RPMI7951 (cell line): Measurements from ENCODE around the gene TGIF2. TPM values are rescaled to one million over a fixed set of nuclear protein-coding genes. Genes with fewer than 3 reads are reported as not detected.
"Not testable (repeated sequence)": the region's sequence is repeated elsewhere in the genome, so short reads cannot be mapped to it uniquely, and the experiment has no call there.

ENCODE experiments used
- DNase-seq: peaks from one replicate; pipeline ENCODE4 v3.0.0-alpha.2; 2012; ENCODE audit warnings: low read depth
- total RNA-seq: library from RNA; depleted of rRNA; stranded (reverse); fragments of >200 nt; shearing (Covaris generic); gene quantifications from 2 replicates; pipeline ENCODE4 v1.2.3, GENCODE V29; 2014

The TGIF2 gene
- total RNA-seq, 1 experiment from 2014 or later: 18.3 TPM

DNA sequence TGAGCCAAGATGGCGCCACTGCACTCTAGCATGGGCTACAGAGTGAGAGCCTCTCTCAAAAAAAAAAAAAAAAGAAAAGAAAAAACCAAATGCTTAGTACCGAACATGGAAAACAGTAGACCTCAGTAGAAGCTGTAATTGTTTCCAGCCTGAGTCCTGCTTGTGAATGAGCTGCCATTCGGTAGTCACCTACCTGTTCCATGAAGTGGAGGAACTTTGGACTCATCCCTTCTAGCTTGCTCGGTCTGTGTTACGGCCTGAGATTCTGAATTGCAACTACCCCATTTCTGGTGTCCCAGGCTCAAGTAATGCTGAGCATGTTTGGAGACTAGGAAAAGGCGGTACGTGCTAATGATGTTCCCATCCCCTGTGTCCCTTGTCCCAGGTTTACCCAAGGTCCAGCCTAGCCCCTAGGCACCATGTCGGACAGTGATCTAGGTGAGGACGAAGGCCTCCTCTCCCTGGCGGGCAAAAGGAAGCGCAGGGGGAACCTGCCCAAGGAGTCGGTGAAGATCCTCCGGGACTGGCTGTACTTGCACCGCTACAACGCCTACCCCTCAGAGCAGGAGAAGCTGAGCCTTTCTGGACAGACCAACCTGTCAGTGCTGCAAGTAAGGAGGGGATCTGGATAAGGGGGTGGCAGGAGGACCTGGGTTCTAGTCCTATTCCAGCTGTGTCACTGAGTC lies 5.1 kb downstream of the TGIF2 start:
- DNase-seq: no peak

DNA sequence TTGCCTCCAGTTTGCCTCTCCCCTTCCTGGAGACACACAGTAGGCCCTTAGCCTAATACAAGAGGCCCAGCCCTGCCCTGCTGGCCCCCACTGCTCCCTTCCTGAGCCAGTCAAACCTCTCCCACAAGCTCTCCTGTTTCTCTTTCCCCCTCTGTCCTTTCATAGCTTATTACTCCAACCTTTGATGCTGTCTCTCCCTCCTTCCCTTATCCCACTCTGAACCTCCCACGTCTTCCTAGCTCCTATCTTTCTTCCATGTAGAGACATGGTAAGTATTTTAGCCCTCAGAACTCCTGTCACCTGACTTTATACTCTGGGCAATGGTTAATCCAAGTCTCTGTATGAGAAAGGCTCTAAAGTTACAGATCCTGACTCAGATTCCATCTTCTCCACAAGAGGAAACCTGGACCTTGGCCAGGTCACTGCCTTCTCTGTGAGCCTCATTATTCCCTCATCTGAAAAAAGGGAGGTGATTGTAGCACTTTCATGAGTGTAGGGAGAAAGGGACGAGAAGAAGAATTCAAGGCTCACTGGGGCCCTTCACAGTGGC lies 6.7 kb downstream of the TGIF2 start:
- DNase-seq: peak; percentile 43

DNA sequence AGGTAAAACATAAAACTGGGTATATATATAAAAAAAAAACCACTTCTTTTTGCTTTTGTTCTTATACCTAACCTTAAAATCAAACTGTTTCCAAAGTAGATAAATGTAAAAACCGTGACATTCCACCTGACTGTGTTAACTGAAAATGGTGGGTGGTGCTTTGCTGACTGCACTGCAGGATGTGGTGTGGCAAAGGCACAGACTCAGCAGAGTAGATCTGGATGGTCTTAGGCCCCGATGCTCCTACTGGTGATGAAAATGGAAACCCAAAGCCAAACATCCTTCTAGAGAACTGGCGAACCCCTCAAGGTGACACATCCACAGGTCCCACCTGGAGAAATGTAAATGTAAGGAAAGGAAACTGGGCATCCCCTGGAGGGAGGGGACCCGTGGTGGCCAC lies 8.9 kb downstream of the TGIF2 start:
- no peak for DNase-seq

DNA sequence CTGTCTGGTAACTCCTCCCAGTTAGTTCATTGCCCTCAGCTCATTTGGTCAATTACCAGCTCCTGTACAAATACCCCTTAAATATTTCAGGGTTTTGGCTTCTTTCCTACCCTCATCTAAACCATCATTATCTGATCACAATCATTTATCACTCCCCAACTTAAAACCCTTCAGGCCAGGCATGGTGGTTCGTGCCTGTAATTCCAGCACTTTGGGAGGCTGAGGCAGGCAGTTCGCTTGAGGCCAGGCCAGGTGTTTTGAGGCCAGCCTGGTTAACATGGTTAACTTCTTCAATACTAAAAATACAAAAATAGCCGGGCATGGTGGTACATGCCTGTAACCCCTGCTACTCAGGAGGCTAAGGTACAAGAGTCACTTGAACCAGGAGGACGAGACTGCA lies 9.4 kb downstream of the TGIF2 start:
- DNase-seq: no peak

DNA sequence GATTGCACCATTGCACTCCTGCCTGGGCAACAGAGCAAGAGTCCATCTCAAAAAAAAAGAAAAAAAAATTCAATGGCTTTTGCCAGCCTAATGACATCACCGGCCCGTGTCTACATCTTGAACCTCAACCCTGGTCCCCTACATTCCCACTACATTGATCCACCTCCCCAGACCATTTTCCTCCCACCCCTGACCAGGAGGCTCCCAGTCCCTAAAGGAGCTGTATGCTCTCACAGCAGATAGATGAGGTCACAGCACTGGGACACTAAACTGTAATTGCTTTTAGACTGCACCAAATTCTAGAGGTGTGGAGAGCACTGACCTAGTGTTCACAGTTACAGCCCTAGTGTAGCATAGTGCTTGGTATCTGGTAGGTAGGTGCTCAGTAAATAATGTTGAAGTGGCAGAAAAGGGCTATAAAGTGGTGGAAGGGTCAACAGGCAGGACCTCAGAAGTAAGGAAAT lies 10.7 kb downstream of the TGIF2 start:
- DNase-seq: no peak

DNA sequence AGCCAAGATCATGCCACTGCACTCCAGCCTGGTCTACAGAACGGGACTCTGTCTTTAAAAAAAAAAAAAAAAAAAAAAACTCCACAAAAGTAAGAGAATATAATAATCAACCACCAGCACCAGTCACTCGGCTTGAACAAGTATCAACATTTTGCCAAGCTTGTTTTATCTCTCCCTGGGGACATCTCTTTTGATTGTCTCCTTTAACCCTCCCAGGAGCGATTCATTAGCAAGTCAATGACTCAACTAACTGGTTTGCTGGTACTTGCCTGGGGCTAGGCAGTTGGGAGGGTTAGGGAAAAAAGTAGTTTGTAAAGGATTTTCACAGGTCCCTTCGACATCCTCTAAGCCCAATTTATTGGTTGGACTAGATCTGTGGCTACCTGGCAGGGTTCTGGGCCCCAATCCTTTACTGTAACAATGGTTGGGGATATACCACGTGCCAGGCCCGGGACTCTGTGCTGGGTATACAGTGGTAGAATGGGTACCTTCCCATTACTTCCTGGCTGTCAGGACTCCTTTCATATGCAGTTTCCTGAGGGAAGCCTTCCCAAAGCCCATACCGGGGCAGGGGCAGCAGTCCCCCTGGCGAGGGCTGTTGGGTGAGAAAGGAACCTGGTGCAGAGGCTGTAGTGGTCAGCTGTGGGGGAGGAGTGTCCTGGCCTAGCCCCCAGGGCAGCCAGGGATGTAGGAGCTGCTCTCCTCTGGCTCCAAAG lies 12.2 kb downstream of the TGIF2 start:
- DNase-seq: peak; percentile 98

DNA sequence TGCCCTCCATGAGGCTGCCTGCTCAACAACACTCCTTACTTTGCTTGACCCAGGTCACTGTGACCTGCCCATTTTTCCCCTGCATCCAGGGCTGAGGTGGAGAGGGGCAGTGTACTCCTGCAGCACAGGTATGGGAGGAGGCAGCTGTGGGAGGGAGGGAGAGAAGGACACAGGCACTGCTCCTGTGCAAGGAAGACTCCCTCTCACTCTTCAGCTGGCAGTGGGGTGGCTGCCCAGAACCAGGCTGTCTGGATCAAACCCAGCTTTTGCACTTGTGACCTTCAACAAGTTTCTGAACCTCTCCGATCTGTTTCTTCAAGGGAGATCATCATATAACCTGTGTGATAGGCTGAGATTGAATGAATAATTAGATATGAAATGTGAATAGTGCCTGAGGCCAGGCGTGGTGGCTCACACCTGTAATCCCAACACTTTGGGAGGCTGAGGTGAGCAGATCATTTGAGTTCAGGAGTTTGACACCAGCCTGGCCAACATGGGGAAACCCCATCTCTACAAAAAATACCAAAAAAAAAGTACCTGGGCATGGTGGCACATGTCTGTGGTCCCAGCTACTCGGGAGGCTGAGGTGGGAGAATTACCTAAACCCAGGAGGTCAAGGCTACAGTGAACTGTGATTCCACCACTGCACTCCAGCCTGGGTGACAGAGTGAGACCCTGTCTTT lies 14.1 kb downstream of the TGIF2 start:
- no peak for DNase-seq

DNA sequence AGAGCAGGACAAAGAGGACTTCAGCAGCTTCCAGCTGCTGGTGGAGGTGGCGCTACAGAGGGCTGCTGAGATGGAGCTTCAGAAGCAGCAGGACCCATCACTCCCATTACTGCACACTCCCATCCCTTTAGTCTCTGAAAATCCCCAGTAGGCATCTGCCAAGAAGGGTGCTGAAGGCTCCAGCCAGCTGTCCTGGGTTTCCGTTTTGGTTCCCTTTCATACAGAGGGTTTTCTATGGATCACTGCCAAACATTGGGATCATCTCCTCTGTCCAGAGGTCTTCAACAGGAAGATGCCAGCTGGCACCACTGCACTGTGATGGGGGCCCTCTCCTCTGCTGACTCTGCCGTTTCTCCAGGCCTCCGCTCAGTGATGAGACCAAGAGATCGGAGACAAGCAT lies 17.9 kb downstream of the TGIF2 start:
- no peak for DNase-seq

DNA sequence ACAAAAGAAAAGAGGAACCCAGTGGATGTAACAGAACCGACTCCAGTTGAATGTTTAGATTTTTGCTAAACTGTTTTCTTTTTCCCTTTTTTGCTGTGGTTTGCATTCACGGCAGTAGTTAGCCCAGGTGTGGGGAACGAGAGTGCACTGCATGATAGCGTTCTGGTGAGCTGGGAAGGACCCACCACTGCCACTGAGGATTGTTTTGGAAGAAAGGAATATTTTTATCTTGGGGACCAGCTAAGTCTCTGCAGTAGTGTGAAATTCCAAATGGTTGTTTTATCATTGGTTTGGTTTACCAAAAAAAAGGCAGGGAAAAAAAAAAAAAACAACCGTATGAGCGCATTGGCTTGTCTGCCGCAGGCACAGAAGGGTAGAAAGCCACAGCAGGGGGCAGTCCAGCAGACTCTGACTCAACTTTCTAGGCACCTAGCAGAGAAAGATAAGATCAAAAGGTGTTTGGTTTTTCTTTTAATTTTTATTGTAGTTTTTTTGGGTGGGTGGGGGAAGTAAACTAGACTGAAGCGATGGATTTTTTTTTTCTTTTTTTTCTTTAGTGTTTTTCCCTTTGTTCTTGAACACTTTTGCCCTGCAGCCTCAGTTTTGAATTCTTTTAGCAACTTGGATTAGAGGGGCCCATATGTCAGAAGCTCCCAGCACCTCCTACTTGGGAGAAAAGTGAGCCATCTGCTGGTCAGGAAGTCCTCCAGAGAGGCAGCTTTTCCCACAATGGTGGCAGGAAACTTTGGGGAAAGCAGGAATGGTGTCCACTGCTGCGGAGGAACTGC lies 18.7 kb downstream of the TGIF2 start:
- peak; percentile 68 for DNase-seq

DNA sequence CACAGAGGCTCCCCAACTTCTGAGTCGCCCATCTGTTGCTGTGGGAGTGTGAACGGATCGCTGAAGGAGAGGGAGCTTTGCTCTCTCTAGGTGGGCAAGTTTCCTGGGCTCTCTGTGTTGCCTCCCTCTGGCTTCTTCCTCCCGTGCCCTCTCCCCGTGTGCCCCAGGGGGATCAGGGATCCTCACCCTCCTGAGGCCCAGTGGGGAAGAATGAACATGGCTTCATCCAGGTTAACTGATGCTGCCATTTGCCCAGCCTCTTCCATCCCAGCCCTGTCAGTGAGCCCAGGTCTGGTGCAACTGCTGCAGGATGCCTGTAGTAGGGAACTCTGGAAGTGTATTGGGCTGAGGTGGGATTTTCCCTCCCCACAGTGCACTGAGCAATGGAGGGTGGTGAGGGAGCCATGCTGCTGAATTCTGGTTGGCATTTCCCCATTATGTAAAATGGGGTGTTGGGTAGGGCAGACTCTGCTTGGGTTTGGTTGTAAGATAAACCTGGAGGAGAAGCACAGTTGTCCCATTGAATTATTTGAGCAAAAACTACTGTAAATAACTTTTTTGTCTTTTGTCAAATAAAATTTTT lies 20.0 kb downstream of the TGIF2 start:
- no peak for DNase-seq

DNA sequence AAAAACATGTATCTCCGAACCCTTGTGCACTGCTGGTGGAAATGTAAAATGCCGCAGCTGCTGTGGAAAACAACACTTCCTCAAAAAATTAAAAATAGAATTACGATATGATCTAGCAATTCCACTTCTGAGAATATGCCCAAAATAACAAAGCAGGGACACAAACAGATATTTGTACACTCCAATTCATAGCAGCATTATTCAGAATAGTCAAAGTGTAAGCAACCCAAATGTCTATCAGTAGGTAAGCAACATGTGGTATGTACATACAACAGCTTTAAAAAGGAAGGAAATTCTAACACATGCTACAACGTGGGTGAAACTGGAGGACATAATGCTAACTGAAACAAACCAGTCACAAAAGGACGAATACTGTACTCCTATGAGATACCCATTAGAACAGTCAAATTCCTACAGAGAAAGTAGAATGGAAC lies 26.5 kb downstream of the TGIF2 start:
- DNase-seq: no peak

DNA sequence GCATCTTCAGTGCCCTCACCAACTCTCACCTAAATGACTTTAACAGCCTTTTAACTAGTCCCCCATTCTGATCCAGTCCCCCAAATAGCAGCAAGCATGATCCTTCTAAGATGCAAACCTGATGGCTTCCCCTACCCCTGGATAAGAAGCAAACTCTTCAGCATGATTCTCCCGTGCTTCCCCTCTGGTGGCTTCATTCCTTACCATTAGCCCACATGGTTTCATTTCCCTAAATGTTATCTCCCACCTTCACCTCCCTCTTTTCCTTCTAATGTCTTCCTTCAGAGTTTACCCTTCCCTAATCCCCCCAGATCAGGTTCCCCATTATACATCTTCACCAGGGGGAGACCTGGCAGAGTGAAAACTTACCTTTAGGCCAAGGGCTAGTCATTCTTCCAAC lies 28.1 kb downstream of the TGIF2 start:
- no peak for DNase-seq

DNA sequence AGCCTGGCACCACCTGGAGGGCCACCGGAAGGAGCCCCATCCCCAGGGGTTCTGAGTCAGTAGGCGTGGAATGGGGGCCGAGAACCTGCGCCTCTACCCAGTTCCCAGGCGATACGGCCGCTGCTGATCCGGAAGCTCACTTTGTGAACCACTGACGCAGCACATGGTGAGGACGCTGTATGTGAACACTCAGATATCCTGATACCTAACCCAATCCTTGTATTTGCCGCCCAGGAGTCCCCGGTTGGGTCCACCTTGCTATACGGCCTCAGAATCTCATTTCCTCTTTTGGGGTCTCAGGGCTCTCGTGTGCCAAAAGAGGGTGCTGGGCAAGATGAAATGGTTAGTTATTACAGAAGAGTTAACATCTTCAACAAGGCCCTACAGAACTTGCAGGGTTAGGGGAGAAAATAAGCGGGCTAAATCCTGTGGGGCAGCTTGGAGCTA lies 31.6 kb downstream of the TGIF2 start:
- peak; percentile 70 for DNase-seq

DNA sequence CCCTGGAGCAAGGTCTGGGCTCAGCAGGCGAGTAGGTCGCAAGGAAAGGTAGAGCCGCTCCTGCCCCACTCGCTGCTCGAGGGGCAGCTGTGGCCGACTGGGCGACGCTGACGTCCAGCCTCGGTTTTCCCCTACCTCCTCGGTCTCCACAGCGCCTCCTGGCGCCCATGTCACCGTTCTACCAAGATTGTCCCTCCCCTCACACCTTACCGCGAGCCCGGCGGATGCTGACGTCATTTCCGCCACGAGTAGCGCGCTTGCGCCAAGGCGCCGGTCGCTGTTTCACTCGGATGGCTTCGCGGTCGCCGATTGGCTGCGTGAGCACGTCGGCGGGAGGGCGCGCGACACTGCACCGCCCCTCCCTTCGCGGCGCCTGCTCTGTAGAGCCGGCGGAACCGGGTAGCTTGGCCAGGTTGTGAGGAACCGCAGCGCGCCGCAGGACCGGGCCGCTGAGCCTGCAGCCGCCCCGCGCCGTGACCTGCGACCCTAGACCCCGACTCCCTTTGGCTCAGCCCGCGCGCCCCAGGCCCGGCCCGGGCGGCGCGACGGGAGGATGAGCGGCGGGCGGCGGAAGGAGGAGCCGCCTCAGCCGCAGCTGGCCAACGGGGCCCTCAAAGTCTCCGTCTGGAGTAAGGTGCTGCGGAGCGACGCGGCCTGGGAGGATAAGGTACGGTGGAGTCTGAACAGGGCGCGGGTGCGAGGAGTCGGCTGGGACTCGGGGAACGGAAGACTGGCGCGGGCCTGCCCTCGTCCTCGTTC lies 32.2 kb downstream of the TGIF2 start, which contains the start of gene RAB5IF:
TSS of gene RAB5IF (plus strand) at position 381 of the 759 bp plus-strand sequence. CDS start at position 554, 173 bp downstream.
- peak; percentile 99 for DNase-seq

DNA sequence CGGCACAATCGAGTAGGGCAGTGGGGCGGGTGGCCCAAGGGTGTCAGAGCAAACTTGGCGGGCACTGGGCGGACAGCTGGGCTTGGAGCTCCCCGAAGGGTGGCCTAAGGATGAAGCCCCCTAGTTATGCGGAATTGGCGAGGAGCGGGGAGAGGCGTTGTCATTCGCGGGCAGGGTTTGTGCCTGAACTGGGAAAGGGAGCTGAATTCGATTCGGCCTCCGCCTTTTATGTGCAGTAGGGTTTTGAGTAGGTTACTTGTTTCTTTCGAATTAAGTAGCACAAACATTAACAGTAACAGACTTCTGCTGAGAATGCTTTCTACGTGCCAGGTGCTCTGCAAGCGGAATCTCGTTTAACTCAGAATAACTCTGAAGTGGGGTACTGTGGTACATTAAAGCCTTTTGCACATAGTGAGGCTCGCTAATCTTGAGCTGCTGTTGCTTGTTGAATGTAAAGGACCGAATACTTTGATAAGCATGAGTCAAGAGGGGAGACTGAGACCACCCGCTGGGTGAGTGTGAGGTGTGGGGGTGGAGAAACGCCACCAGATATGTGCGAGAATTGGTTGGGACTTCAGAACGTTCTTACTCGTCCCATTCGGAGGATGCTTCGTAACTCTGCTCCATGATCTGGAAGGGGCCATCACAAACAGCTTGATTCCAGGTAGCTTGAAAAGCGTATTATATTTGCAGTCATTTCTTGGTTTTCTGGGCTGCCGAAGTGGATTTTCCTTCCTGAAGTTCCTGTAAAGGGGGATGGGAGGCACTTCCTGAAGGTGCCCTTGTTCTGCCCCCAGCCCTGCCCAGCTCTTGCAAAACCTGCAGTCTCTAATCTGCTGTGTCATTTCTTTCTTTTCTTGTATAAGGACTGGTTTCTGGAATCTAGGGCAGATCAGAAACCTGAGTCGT lies 33.0 kb downstream of the TGIF2 start:
- DNase-seq: peak; percentile 41

DNA sequence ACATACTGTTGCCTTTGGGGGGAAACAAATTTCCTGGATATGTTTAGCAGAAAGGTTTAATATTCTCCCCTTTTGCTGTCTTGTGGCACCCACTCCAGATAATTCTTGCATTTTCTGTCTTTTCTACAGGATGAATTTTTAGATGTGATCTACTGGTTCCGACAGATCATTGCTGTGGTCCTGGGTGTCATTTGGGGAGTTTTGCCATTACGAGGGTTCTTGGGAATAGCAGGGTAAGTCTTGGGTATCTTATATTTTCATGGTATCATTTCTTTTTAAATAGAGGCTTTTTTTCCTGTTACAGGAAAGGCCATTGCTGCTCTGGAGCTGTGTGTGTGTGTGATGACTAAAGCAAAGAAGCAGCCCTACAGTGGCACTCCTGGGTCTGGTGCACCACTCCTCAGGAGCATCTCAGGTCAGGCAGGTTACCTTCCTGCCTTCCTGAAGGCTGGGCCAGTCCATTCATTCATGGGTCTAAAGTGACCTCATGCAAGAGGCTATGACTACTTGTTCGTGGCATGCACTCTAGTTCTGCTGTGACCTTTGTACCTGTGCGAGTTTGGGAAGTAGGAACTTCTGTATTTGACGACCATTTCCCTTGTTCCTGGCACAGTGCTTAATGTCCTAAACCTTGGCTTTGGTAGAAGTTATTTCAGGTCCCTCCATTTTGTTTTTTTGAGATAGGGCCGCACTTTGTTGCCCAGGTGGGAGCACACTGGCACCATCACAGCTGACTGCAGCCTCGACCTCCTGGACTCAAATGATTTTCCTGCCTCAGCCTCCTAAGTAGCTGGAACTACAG lies 34.4 kb downstream of the TGIF2 start:
- DNase-seq: no peak

DNA sequence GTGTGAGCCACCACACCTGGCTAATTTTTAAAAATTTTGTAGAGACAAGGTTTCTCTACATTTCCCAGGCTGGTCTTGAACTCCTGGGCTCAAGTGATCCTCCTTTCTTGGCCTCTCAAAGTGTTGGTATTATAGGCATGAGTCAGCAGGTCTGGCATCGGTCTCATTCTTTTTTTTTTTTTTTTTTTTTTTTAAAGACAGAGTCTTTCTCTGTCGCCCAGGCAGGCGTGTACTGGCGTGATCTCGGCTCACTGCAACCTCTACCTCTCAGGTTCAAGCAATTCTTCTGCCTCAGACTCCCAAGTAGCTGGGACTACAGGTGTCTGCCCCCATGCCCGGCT lies 35.0 kb downstream of the TGIF2 start:
- not testable (repeated sequence) for DNase-seq

DNA sequence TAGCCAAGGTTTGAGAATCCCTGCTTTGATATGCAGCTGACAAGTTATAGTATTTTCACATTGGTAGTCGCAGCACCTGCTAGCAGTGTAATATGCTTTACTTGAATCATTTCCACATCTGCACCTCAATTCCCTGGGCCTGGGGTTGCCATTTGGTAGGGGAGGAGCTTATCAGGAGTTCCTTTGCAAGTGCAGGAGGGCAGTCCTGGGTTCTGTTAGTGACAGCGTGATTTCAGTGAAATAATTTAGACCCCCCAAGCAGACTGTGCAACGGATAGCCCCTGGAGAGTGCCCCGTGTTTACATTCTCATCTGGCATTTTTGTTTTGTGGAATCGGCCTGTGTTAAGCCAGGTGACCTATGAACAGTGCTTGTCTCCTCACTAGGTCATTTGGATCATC lies 38.2 kb downstream of the TGIF2 start:
- no peak for DNase-seq

DNA sequence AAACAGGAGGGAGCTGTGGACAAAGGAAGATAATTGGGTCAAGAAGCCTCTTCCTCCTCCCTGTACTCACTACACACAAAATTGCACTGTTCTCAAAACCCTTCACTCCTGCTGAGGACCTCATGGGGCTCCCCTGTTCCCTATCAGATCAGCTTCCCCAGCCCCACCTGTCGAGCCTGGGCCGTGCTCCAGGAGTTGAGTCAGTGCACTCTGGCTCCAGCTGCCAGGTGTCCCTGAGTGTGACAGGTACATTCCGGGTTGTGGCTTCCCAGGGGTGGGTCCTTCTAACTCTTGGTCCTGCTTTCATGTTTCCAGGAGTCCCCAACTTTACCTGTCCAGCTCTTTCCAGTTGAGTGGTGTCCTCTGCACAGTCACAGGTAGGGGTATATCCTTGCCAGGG lies 40.6 kb downstream of the TGIF2 start:
- no peak for DNase-seq
